CD4-positive, alpha-beta memory T cell (primary cell): ENCODE results near the gene PXT1. TPM values are rescaled to one million over a fixed set of nuclear protein-coding genes. Genes with fewer than 3 reads are reported as not detected.
A peak's percentile ranks its signal among the peaks of the same experiment; 100 is the strongest.

ENCODE experiments used
- CTCF ChIA-PET: fragments of 350-600 bp; sonication (Branson Sonifier 250); formaldehyde crosslinking; loops from one replicate; lab custom pipeline; 2021; ENCODE audit warnings: inconsistent platforms; ENCODE audit not compliant: partially characterized antibody; lab: Charles Lee
- POLR2A ChIA-PET: fragments of 350-600 bp; sonication (Branson Sonifier 250); formaldehyde crosslinking; loops from one replicate; lab custom pipeline; 2021; ENCODE audit not compliant: partially characterized antibody; lab: Charles Lee
- DNase-seq, 5 donors: peaks; one replicate each; pipeline versions ENCODE4 v3.0.0 to v3.0.0-alpha.2; 2020 to 2022; ENCODE audit warnings: mixed read lengths in 1 of 5
- H3K27ac ChIP-seq: one replicate; pipeline ENCODE4 v1.7.0; 2013; ENCODE audit warnings: low read depth, low read length
- H3K27me3 ChIP-seq: 2 replicates; pipeline ENCODE4 v1.7.0; 2013; ENCODE audit warnings: mild to moderate bottlenecking, low read length, moderate library complexity; ENCODE audit not compliant: insufficient read depth
- H3K36me3 ChIP-seq: 2 replicates; pipeline ENCODE4 v1.7.0; 2013; ENCODE audit warnings: mild to moderate bottlenecking, low read length, moderate library complexity; ENCODE audit not compliant: insufficient read depth
- H3K4me1 ChIP-seq: 2 replicates; pipeline ENCODE4 v1.7.0; 2013; ENCODE audit warnings: mild to moderate bottlenecking, low read length, moderate library complexity; ENCODE audit not compliant: insufficient read depth
- H3K4me3 ChIP-seq, 2 donors: one replicate each; pipeline ENCODE4 v1.7.0; 2013; ENCODE audit warnings: low read length in 2 of 2, mild to moderate bottlenecking in 1 of 2
- H3K9me3 ChIP-seq, 2 donors: one replicate each; pipeline ENCODE4 v1.7.0; 2013; ENCODE audit warnings: low read length in 2 of 2, control low read depth in 1 of 2; ENCODE audit not compliant: control insufficient read depth in 1 of 2
- H3K27ac Mint-ChIP-seq, 7 donors: one replicate each; pipeline ENCODE4 v1.8.0; 2020 to 2021; ENCODE audit warnings: mixed read lengths in 7 of 7, mild to moderate bottlenecking in 6 of 7, inconsistent platforms in 3 of 7, moderate library complexity in 3 of 7
- H3K27me3 Mint-ChIP-seq, 2 donors: one replicate each; pipeline ENCODE4 v1.8.0; 2020 to 2021; ENCODE audit warnings: mixed read lengths in 2 of 2
- H3K36me3 Mint-ChIP-seq, 2 donors: one replicate each; pipeline ENCODE4 v1.8.0; 2020 to 2021; ENCODE audit warnings: mixed read lengths in 2 of 2, inconsistent platforms in 1 of 2, mild to moderate bottlenecking in 1 of 2
- H3K4me1 Mint-ChIP-seq, 4 donors: one replicate each; pipeline ENCODE4 v1.8.0; 2020 to 2021; ENCODE audit warnings: mixed read lengths in 4 of 4, mild to moderate bottlenecking in 1 of 4
- H3K4me3 Mint-ChIP-seq, 8 donors: one replicate each; pipeline ENCODE4 v1.8.0; 2020 to 2021; ENCODE audit warnings: mixed read lengths in 8 of 8, mild to moderate bottlenecking in 7 of 8, moderate library complexity in 6 of 8, inconsistent platforms in 3 of 8
- H3K9me3 Mint-ChIP-seq, 8 donors: one replicate each; pipeline ENCODE4 v1.8.0; 2020 to 2021; ENCODE audit warnings: mixed read lengths in 8 of 8, mild to moderate bottlenecking in 5 of 8, inconsistent platforms in 3 of 8, moderate library complexity in 1 of 8
- intact Hi-C: fragments of 100-400 bp; cut with micrococcal nuclease; formaldehyde crosslinking; loops from one replicate; pipeline ENCODE4 v1.15.1; 2023
- polyA plus RNA-seq, 2 donors: library from polyadenylated mRNA; unstranded; fragments of 300-500 nt; fragmentation: Illumina TruSeq; gene quantifications; one replicate each; pipeline ENCODE4 v1.2.3, GENCODE V29; 2021
- total RNA-seq, 2 experiments: library from RNA; stranded (reverse); gene quantifications; one replicate each; pipeline ENCODE4 v1.2.3, GENCODE V29; 2021

The PXT1 gene
- total and polyA plus RNA-seq, 4 experiments from 2014 or later, result 0.25 TPM; not detected in 3

DNA sequence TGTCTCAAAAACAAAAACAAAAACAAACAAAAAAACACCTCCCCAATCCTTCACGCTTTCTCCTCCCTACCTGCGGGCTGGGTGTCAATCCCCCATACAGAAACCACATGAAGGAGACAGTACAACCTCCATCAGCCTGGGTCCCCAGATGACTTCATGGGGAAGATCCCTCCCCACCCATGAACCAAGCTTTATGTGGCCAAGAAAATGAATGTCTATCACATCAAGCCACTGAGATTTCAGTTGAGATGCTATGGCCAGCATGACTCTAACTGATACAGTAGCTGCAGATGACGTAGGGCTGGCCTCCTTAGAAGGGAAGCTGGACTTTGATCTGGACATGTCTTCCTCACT is 84.8 kb downstream of the PXT1 start:
- CTCF ChIA-PET, result interaction anchor here (0.6 to 4.3 kb wide), 5 partner anchors 10 to 263 kb away, joined by 3 to 36 read pairs (median 5); partner anchors contain the start of gene BNIP5
- H3K27ac ChIP-seq, result no peak overlapping the region
- peaks cover 7% of the 10 kb centered on the region for H3K4me1 ChIP-seq
- peaks cover 2 to 9% (median 5%) of the 10 kb centered on the region in 4 donors for H3K4me1 Mint-ChIP-seq
- no peaks in the 10 kb centered on the region for H3K36me3 Mint-ChIP-seq
- intact Hi-C loops, result no loop called here
- H3K4me3 Mint-ChIP-seq, result no peak overlapping the region
- peaks cover 0 to 5% of the 10 kb centered on the region in 2 donors for H3K27me3 Mint-ChIP-seq
- no peaks in the 10 kb centered on the region for H3K27me3 ChIP-seq
- no peaks in the 10 kb centered on the region for H3K9me3 ChIP-seq
- peaks cover 0 to 3% (median 1%) of the 10 kb centered on the region in 8 donors for H3K9me3 Mint-ChIP-seq
- DNase-seq, result peak in 1 of 5 donors; percentile 49
- peak overlapping the region in 1 of 7 donors; percentile 55 for H3K27ac Mint-ChIP-seq
- POLR2A ChIA-PET, result no interaction called here
- no peak overlapping the region for H3K4me3 ChIP-seq
- no peaks in the 10 kb centered on the region for H3K36me3 ChIP-seq

DNA sequence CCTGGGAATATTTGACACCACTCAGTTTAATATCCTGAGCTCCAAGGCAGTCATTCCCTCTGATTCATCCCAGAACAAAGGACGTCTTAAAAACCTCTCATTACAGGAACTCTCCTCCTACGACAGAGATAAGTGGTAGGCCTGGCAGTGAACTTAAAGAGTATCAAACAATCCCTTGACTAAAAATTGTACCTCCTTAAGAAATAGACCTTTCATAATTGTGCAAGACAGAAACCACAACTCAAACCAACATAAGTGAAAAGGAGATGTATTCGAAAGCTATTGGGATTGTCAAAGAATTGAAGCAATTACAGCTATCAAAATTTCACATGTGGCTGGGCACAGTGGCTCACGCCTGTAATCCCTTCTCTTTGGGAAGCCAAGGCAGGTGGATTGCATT is 86.8 kb downstream of the PXT1 start:
- H3K9me3 Mint-ChIP-seq, result peaks cover 0 to 6% (median 2%) of the 10 kb centered on the region in 8 donors
- POLR2A ChIA-PET, result no interaction called here
- CTCF ChIA-PET, result interaction anchor here (1.2 kb wide), 2 partner anchors 15 to 53 kb away, joined by 4 to 8 read pairs; no protein-coding TSS in a partner anchor
- peaks cover 2 to 7% (median 5%) of the 10 kb centered on the region in 4 donors for H3K4me1 Mint-ChIP-seq
- no peak overlapping the region for H3K4me3 Mint-ChIP-seq
- H3K27ac Mint-ChIP-seq, result no peak overlapping the region
- H3K4me1 ChIP-seq, result peaks cover 7% of the 10 kb centered on the region
- no peak overlapping the region for H3K4me3 ChIP-seq
- H3K27me3 Mint-ChIP-seq, result peaks cover 0 to 5% of the 10 kb centered on the region in 2 donors
- H3K27ac ChIP-seq, result no peak overlapping the region
- H3K36me3 ChIP-seq, result no peaks in the 10 kb centered on the region
- no peak for DNase-seq
- intact Hi-C loops, result no loop called here
- H3K36me3 Mint-ChIP-seq, result no peaks in the 10 kb centered on the region
- no peaks in the 10 kb centered on the region for H3K27me3 ChIP-seq
- H3K9me3 ChIP-seq, result no peaks in the 10 kb centered on the region

DNA sequence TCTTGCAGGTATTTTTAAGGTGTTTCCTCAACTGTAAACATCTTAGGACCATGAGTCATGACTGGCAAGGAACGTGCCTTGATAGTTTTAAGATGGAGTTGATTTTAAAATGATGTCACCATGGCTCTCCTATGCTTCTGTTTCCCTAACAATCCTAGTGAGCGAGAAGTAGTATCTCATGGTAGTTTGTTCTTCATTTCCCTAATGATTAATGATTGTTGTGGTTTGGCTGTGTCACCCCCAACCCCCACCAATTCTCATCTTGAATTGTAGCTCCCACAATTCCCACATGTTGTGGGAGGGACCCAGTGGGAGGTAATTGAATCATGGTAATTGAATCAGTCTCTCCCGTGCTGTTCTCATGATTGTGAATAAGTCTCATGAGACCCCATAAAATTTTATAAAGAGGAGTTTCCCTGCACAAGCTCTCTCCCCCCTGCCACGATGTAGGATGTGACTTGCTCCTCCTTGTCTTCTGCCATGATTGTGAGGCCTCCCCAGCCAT is 89.2 kb downstream of the PXT1 start:
- H3K27ac ChIP-seq, result no peak overlapping the region
- no peak overlapping the region for H3K4me3 ChIP-seq
- no peaks in the 10 kb centered on the region for H3K36me3 ChIP-seq
- H3K9me3 ChIP-seq, result no peaks in the 10 kb centered on the region
- H3K27me3 ChIP-seq, result no peaks in the 10 kb centered on the region
- Mint-ChIP-seq H3K9me3 (peaks cover 0 to 6% (median 2%) of the 10 kb centered on the region in 8 donors), H3K4me1 (peaks cover 0 to 5% (median under 1%) of the 10 kb centered on the region in 4 donors), H3K4me3 (no peak overlapping the region), H3K36me3 (no peaks in the 10 kb centered on the region), H3K27me3 (peaks cover 0 to 4% of the 10 kb centered on the region in 2 donors), H3K27ac (no peak overlapping the region)
- ChIA-PET CTCF (interaction anchor here (4.8 kb wide), 1 partner anchor 12 kb away, joined by 24 read pairs; no protein-coding TSS in a partner anchor), POLR2A (no interaction called here)
- no peak for DNase-seq
- intact Hi-C loops, result no loop called here
- H3K4me1 ChIP-seq, result no peaks in the 10 kb centered on the region

DNA sequence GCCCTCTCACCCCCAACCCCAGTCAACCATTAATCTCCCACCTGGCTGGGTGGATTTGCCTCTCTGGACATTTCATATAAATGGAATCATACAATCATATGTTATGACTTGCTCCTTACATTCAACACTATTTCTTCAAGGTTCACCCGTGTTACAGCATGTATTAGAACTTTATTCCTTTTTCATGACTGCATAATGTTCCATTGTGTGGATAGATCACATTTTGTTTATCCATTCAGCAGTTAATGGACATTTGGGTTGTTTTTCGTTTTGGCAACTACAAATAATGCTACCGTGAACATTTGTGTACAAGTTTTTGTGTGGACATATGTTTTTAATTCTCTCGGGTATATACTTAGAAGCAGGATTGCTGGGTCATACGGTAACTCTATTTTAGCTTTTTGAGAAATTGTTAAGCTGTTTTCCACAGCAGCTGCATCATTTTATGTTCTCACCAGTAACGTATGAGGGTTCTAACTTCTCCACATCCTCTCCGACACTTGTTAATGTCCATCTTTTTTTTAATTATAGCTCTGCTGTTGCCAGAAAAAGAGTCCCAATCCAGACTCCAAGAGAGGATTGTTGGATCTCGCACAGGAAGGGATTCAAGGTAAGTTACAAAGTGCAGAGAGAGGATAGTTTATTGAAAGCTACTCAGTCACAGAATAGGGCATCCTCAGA is 90.0 kb downstream of the PXT1 start:
- intact Hi-C loops, result no loop called here

DNA sequence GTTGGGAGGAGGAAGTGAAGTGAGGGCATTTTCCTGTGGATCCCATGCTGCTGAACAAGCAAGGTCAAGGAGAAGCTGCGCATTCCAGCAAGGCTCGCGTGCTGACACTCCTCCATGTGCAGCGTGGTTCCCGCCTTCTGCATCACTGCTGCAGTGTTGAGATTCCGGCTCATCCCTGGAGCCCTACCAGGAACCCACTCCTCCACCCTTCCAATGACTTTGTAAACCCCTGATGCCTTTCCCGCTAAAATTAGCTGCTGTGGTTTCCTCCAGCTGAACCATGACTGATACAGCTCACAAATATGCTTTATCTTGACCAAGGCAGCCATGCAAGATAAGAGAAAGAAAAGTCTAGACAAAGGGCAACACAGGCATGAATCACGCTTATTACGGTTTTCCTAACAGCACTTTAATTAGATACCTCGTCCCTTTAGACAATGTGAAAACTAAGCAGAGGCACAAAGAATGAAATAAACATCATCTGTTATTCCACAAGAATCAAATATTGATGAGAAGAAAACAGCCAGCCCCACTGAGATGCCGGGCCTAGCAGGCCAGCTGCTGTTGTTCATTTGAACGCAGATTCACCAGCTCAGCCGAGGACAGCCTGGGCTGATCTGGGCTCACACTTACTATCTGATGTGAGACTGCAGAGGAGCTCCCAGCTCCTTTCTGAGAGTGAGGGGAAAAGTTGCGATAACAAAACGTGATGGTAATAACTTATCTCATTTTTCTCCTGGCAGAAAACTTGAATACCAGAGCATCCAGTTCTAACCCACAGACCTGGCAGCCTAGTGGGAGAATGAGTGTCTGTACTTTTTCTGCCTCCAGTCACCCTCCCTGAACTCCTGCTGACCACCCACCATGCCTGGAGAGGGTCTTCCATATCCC is 91.7 kb downstream of the PXT1 start:
- no peak overlapping the region for H3K4me3 Mint-ChIP-seq
- intact Hi-C loops, result no loop called here
- CTCF ChIA-PET, result interaction anchor here (1.4 to 4.8 kb wide), 2 partner anchors 10 to 13 kb away, joined by 3 to 24 read pairs; no protein-coding TSS in a partner anchor
- H3K27me3 Mint-ChIP-seq, result peaks cover 0 to 4% of the 10 kb centered on the region in 2 donors
- POLR2A ChIA-PET, result no interaction called here
- H3K27ac Mint-ChIP-seq, result no peak overlapping the region
- no peaks in the 10 kb centered on the region for H3K36me3 Mint-ChIP-seq
- H3K9me3 Mint-ChIP-seq, result peaks cover 0 to 6% (median 2%) of the 10 kb centered on the region in 8 donors
- H3K4me3 ChIP-seq, result no peak overlapping the region
- H3K27ac ChIP-seq, result no peak overlapping the region
- H3K36me3 ChIP-seq, result no peaks in the 10 kb centered on the region
- no peaks in the 10 kb centered on the region for H3K4me1 ChIP-seq
- no peaks in the 10 kb centered on the region for H3K4me1 Mint-ChIP-seq
- no peak for DNase-seq
- no peaks in the 10 kb centered on the region for H3K27me3 ChIP-seq
- no peaks in the 10 kb centered on the region for H3K9me3 ChIP-seq

More for the DNA sequence above, 90.0 kb downstream of the PXT1 start:
- H3K9me3 ChIP-seq, result no peaks in the 10 kb centered on the region
- Mint-ChIP-seq H3K27me3 (peaks cover 0 to 4% of the 10 kb centered on the region in 2 donors), H3K36me3 (no peaks in the 10 kb centered on the region), H3K4me1 (peaks cover 0 to under 1% (median 0%) of the 10 kb centered on the region in 4 donors), H3K4me3 (no peak overlapping the region), H3K27ac (no peak overlapping the region), H3K9me3 (peaks cover 0 to 6% (median 2%) of the 10 kb centered on the region in 8 donors)
- H3K4me1 ChIP-seq, result no peaks in the 10 kb centered on the region
- H3K27ac ChIP-seq, result no peak overlapping the region
- no peaks in the 10 kb centered on the region for H3K36me3 ChIP-seq
- no peaks in the 10 kb centered on the region for H3K27me3 ChIP-seq
- no peak for DNase-seq
- H3K4me3 ChIP-seq, result no peak overlapping the region
- ChIA-PET CTCF (interaction anchor here (4.8 kb wide), 1 partner anchor 11 kb away, joined by 24 read pairs; no protein-coding TSS in a partner anchor), POLR2A (no interaction called here)

DNA sequence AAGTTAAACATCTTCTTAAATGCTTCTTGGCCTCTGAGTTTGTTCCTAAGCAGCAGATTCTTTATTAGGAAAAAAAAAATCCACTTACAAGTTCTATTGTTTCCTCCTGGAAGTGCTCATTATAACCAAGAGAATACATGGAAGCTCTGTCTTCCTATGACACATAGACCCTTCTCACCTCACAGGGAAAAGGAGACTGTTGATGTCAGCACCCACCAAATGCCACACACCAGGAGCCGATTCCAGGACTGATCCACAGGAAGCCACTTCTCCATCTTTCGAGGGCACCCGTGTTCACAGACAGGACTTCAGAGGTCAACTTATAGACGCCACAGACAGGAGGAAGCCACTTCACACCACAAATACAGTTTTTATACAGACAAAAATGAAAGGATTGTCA is 92.6 kb downstream of the PXT1 start:
- no peaks in the 10 kb centered on the region for H3K9me3 ChIP-seq
- no peak for DNase-seq
- no peaks in the 10 kb centered on the region for H3K36me3 ChIP-seq
- ChIA-PET POLR2A (no interaction called here), CTCF (interaction anchor here (4.8 kb wide), 1 partner anchor 9 kb away, joined by 24 read pairs; no protein-coding TSS in a partner anchor)
- Mint-ChIP-seq H3K4me1 (no peaks in the 10 kb centered on the region), H3K27ac (no peak overlapping the region), H3K36me3 (no peaks in the 10 kb centered on the region), H3K27me3 (peaks cover 0 to 2% of the 10 kb centered on the region in 2 donors), H3K9me3 (peaks cover 0 to 6% (median 2%) of the 10 kb centered on the region in 8 donors), H3K4me3 (no peak overlapping the region)
- intact Hi-C loops, result no loop called here
- no peaks in the 10 kb centered on the region for H3K27me3 ChIP-seq
- no peaks in the 10 kb centered on the region for H3K4me1 ChIP-seq
- H3K27ac ChIP-seq, result no peak overlapping the region
- no peak overlapping the region for H3K4me3 ChIP-seq
